Lower lobe of right lung (tissue), 2 donors: ENCODE measurements around the gene USP44. TPM values are rescaled to one million over a fixed set of nuclear protein-coding genes. Genes with fewer than 3 reads are reported as not detected.
A peak's percentile ranks its signal among the peaks of the same experiment; 100 is the strongest.

Source experiments
- ATAC-seq, 2 donors: fragments of 200-7000 bp; cut with Tn5 transposase; one replicate each; pipeline ENCODE4 v1.9.1; 2020 to 2022; ENCODE audit warnings: mild to moderate bottlenecking in 2 of 2, moderate library complexity in 2 of 2
- DNase-seq: peaks from one replicate; pipeline ENCODE4 v3.0.0-alpha.2; 2020
- H3K27ac ChIP-seq: fragments of 200-600 bp; one replicate; pipeline ENCODE4 v1.8.0; 2022
- H3K27me3 ChIP-seq: fragments of 200-600 bp; one replicate; pipeline ENCODE4 v1.8.0; 2022; ENCODE audit warnings: low read depth
- H3K36me3 ChIP-seq: fragments of 200-600 bp; one replicate; pipeline ENCODE4 v1.8.0; 2022; ENCODE audit warnings: mild to moderate bottlenecking
- H3K4me1 ChIP-seq: fragments of 200-600 bp; one replicate; pipeline ENCODE4 v1.8.0; 2022
- H3K4me3 ChIP-seq: fragments of 200-600 bp; one replicate; pipeline ENCODE4 v1.8.0; 2022; ENCODE audit warnings: mild to moderate bottlenecking
- H3K9me3 ChIP-seq: fragments of 200-600 bp; one replicate; pipeline ENCODE4 v1.8.0; 2022
- CTCF ChIP-seq: fragments of 200-600 bp; IDR thresholded peaks from one replicate; pipeline ENCODE4 v1.8.0; 2022; ENCODE audit warnings: antibody characterized with exemption, mild to moderate bottlenecking
- intact Hi-C: fragments of 100-400 bp; cut with DNase I; formaldehyde crosslinking; loops from one replicate; pipeline ENCODE4 v1.11.0; 2022
- total RNA-seq: library from RNA; stranded (reverse); fragmentation: NEBNext Ultra II Directional; extraction: Animal tissue kit (Norgen Biotek cat#: 25700); gene quantifications from one replicate; pipeline ENCODE4 v1.2.1, GENCODE V29; 2021
- donor health status: DM: no; HTN: yes; CAD: no; lungs with severe emphysema.

Gene USP44
- total RNA-seq, 1 donor from 2014 or later: 17.8 TPM

- no peak for TF ChIP-seq CTCF
- DNase-seq (no peak), ATAC-seq (peak; percentile 44 to 73)
- Histone ChIP-seq H3K4me1 (peaks cover 22% of the 10 kb centered on the region), H3K27ac (peak overlapping the region; percentile 15), H3K36me3 (peaks cover 85% of the 10 kb centered on the region), H3K27me3 (no peaks in the 10 kb centered on the region), H3K9me3 (no peaks in the 10 kb centered on the region), H3K4me3 (no peak overlapping the region)
- intact Hi-C loops: no loop called here
Measured at GRCh38 chr12:95506707-95507523, 44.4 kb downstream of the USP44 start.

- no peak for DNase-seq
- no peak for TF ChIP-seq CTCF
- Histone ChIP-seq H3K4me1 (peaks cover 22% of the 10 kb centered on the region), H3K27me3 (no peaks in the 10 kb centered on the region), H3K9me3 (no peaks in the 10 kb centered on the region), H3K36me3 (peaks cover 79% of the 10 kb centered on the region), H3K4me3 (no peak overlapping the region), H3K27ac (peak overlapping the region; percentile 37)
- no peak for ATAC-seq
- intact Hi-C loops: no loop called here
Measured at GRCh38 chr12:95505039-95505438, 46.2 kb downstream of the USP44 start.

DNA sequence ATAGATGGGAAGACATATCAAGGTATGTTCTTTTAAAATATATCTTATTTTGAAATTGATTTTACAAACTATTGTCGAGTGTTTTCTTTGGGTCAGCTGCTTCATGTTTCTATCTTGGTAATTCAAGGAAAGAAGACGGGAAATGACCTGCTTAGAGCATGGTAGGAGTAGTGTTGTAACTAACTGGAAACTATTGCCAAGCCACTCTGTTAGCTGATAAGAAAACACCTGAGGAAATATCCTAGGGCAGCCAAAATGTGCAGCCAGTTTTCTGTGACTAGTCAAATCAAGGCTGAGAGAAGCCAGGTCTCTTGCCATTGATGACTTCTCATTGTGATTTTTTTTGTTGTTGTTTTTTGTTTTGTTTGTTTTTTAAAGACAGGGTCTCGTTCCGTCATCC lies 47.1 kb downstream of the USP44 start:
- H3K4me3 ChIP-seq: no peak overlapping the region
- peaks cover 22% of the 10 kb centered on the region for H3K4me1 ChIP-seq
- intact Hi-C loops: no loop called here
- H3K27ac ChIP-seq: peak overlapping the region; percentile 37
- H3K9me3 ChIP-seq: no peaks in the 10 kb centered on the region
- no peak for DNase-seq
- peak; percentile 67 to 74 for ATAC-seq
- no peaks in the 10 kb centered on the region for H3K27me3 ChIP-seq
- TF ChIP-seq CTCF: no peak
- peaks cover 79% of the 10 kb centered on the region for H3K36me3 ChIP-seq

DNA sequence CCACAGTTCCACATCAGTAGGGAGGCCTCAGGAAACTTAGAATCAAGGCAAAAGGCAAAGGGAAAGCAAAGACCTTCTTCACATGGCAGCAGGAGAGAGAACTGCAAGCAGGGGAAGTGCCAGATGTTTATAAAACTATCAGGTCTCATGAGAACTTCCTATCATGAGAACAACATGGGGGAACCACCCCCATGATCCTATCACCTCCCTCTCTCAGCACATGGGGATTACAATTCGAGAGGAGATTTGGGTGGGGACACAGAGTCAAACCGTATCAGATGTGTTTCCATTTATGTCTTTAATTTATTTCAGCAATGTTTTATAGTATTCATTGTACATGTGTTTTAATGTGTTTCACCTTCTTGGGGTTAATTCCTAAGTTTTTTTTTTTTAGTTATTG lies 51.5 kb downstream of the USP44 start:
- ATAC-seq: no peak
- intact Hi-C loops: no loop called here
- Histone ChIP-seq H3K36me3 (peaks cover 82% of the 10 kb centered on the region), H3K4me1 (peaks cover 5% of the 10 kb centered on the region), H3K27ac (no peak overlapping the region), H3K9me3 (no peaks in the 10 kb centered on the region), H3K27me3 (no peaks in the 10 kb centered on the region), H3K4me3 (no peak overlapping the region)
- no peak for TF ChIP-seq CTCF
- DNase-seq: no peak

GRCh38 chr12:95498968-95499367 lies 52.3 kb downstream of the USP44 start:
- no peaks in the 10 kb centered on the region for H3K27me3 ChIP-seq
- DNase-seq: no peak
- no peaks in the 10 kb centered on the region for H3K9me3 ChIP-seq
- H3K36me3 ChIP-seq: peaks cover 82% of the 10 kb centered on the region
- H3K27ac ChIP-seq: no peak overlapping the region
- no peaks in the 10 kb centered on the region for H3K4me1 ChIP-seq
- TF ChIP-seq CTCF: no peak
- intact Hi-C loops: no loop called here
- no peak for ATAC-seq
- no peak overlapping the region for H3K4me3 ChIP-seq
